PFSK-1 (cell line): ENCODE data around the gene GPR179.

Experiments used
- FOXP2 ChIP-seq: optimal IDR thresholded peaks from 2 replicates; pipeline ENCODE3; 2011; ENCODE audit warnings: borderline replicate concordance, control low read depth, inconsistent platforms; ENCODE audit not compliant: insufficient read depth; ENCODE audit errors: extremely low read length, extremely low read depth
- POLR2AphosphoS5 ChIP-seq: IDR thresholded peaks from 2 replicates; pipeline ENCODE4 v1.6.1; 2012; ENCODE audit warnings: low read depth, mild to moderate bottlenecking, control low read depth, low read length, moderate library complexity
- REST ChIP-seq, 2 experiments: IDR thresholded peaks; 2 replicates each; pipeline versions ENCODE4 v1.6.1 to v1.8.0; 2011 to 2012; ENCODE audit warnings: low read depth in 2 of 2, low read length in 2 of 2, control low read depth in 1 of 2, inconsistent platforms in 1 of 2, mild to moderate bottlenecking in 1 of 2, moderate library complexity in 1 of 2; ENCODE audit not compliant: insufficient read depth in 1 of 2
- SIN3A ChIP-seq: IDR thresholded peaks from 2 replicates; pipeline ENCODE4 v1.6.1; 2012; ENCODE audit warnings: mild to moderate bottlenecking, low read length, moderate library complexity, borderline replicate concordance; ENCODE audit not compliant: insufficient read depth
- TAF1 ChIP-seq: IDR thresholded peaks from 2 replicates; pipeline ENCODE4 v1.6.1; 2012; ENCODE audit warnings: low read length, control low read depth, borderline replicate concordance; ENCODE audit not compliant: insufficient read depth

GPR179 gene

DNA sequence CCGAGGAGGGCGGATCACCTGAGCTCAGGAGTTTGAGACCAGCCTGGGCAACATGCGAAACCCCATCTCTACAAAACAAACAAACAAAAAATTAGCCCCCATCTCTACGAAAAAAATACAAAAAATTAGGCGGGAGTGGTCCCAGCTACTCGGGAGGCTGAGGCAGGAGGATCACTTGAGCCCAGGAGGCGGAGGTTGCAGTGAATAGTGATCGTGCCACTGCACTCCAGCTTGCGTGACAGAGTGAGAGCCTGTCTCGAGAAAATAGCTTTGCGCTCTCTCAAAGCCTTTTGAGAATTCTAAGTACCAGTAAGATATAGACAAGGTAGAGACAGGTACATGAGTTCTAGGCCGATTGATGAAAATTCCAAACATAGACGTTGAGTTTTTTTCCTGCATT is 9.9 kb upstream of the GPR179 start:
- no peak for TF ChIP-seq REST (IDR thresholded peaks at IDR 0.05; ENCODE audit: insufficient read depth in 1 of 2, low read depth in 2 of 2, low read length in 2 of 2)
- no peak for TF ChIP-seq POLR2AphosphoS5
- TF ChIP-seq SIN3A = no peak
- TF ChIP-seq TAF1 = no peak
- no peak for TF ChIP-seq FOXP2

GRCh38 chr17:38353086-38353604 is 9.4 kb upstream of the GPR179 start:
- TF ChIP-seq REST (IDR thresholded peaks at IDR 0.05; ENCODE audit: insufficient read depth in 1 of 2, low read depth in 2 of 2, low read length in 2 of 2) (no peak), TAF1 (no peak), FOXP2 (no peak), POLR2AphosphoS5 (no peak), SIN3A (no peak)

GRCh38 chr17:38352245-38353085 is 8.7 kb upstream of the GPR179 start:
- TF ChIP-seq TAF1 (no peak), SIN3A (no peak), REST (IDR thresholded peaks at IDR 0.05; ENCODE audit: insufficient read depth in 1 of 2, low read depth in 2 of 2, low read length in 2 of 2) (no peak), POLR2AphosphoS5 (no peak), FOXP2 (no peak)

DNA sequence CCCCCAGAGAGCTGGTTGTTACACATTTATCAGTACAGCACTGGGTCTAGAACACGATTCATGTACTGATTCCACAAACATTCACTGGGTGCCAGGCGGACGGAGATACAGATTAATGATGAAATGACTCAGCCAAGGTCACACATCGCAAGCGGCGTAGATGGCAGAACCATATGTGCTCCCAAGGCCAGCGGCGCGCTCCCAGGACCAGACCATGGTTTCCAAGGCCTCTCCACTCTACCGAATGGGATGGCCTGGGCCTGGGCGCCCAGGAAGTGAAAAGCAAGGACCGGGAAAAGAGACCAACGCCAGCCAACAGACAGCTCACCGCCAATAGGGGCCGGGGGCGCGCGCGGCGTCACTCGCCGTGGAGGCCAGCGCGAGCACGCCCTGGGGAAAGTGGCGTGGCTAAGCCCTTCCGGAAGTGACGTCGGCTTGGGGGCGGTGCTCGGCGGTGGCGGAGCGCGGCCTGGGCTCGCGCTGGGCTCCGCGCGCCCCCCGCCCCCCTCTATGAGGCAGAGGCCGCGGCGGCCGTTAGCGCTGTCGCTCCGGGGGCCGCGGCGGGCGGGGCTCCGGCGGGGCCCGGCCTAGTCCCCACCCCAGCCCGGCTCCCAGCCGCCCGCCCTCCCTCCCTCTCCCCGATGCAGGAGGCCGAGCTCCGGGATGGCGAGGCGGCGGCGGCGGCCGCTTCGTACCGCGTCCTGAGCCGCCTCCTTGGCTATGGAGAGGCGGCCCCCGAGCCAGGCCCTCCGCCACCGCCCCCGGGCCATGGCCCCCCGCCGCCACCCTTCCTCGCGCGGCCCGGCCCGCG is 7.9 kb upstream of the GPR179 start, which contains the start of gene SOCS7:
SOCS7 (plus strand) TSS at position 433 of the 811 bp plus-strand sequence; CDS start at position 642, 209 bp downstream.
- peak; percentile 93 for TF ChIP-seq POLR2AphosphoS5
- TF ChIP-seq REST (IDR thresholded peaks at IDR 0.05; ENCODE audit: insufficient read depth in 1 of 2, low read depth in 2 of 2, low read length in 2 of 2) = 0 out of 4 replicates have a peak, but pooled peaks have one; percentile 6 to 7
- no peak for TF ChIP-seq SIN3A
- no peak; the same call in 1 of the 2 replicates for TF ChIP-seq TAF1
- TF ChIP-seq FOXP2 = peak; percentile 70
